ENCODE data around the gene PHOX2A. TPM values are rescaled to one million over a fixed set of nuclear protein-coding genes. Genes with fewer than 3 reads are reported as not detected.

PHOX2A gene
- total RNA-seq, 1 experiment from 2014 or later: 1.6 TPM

GRCh38 chr11:72243173-72244059, 560 bp downstream of the PHOX2A start:
- DNase-seq (ENCODE audit: low spot score) (peak; percentile 49), ATAC-seq (no peak)
- H3K4me3 Mint-ChIP-seq: peak overlapping the region; percentile 74
- H3K4me1 Mint-ChIP-seq: peaks cover 39% of the 10 kb centered on the region
- H3K36me3 Mint-ChIP-seq: no peaks in the 10 kb centered on the region
- TF ChIP-seq TEAD4 (CRISPR knock-in tag; IDR thresholded peaks at IDR 0.05): no peak
- TF ChIP-seq JAZF1 (CRISPR knock-in tag; IDR thresholded peaks at IDR 0.05): no peak
- no peak for TF ChIP-seq PREB (CRISPR knock-in tag; IDR thresholded peaks at IDR 0.05; ENCODE audit: borderline replicate concordance)
- no peak for TF ChIP-seq ESRRA (CRISPR knock-in tag; IDR thresholded peaks at IDR 0.05; ENCODE audit: borderline replicate concordance)
- no peak for TF ChIP-seq GTF2I (CRISPR knock-in tag; conservative IDR thresholded peaks at IDR 0.05)
- TF ChIP-seq ZNF425 (CRISPR knock-in tag; conservative IDR thresholded peaks at IDR 0.05): no peak
- no peak for TF ChIP-seq TP53 (CRISPR knock-in tag; IDR thresholded peaks at IDR 0.05)
- no peak for TF ChIP-seq HMGXB4 (CRISPR knock-in tag; IDR thresholded peaks at IDR 0.05)
- no peak for TF ChIP-seq ELF4 (CRISPR knock-in tag; IDR thresholded peaks at IDR 0.05; ENCODE audit: low read depth)
- TF ChIP-seq FOXJ3 (CRISPR knock-in tag; IDR thresholded peaks at IDR 0.05; ENCODE audit: borderline replicate concordance): no peak
- no peak overlapping the region for H3K27ac Mint-ChIP-seq
- no peaks in the 10 kb centered on the region for H3K9me3 Mint-ChIP-seq
- H3K27me3 Mint-ChIP-seq (ENCODE audit: low read depth): peaks cover 51% of the 10 kb centered on the region
- POLR2A ChIA-PET: no interaction called here
- CTCF ChIA-PET: interaction anchor here (1.0 to 7.5 kb wide), 6 partner anchors 20 to 228 kb away, joined by 3 to 89 read pairs (median 6); partner anchors contain the start of gene CLPB

GRCh38 chr11:72242141-72242540, 1.8 kb downstream of the PHOX2A start:
- Mint-ChIP-seq H3K36me3 (no peaks in the 10 kb centered on the region), H3K4me1 (peaks cover 41% of the 10 kb centered on the region), H3K4me3 (0 out of 2 replicates have a peak overlapping the region, but pooled peaks have one; percentile 7), H3K9me3 (no peaks in the 10 kb centered on the region), H3K27me3 (ENCODE audit: low read depth) (peaks cover 54% of the 10 kb centered on the region), H3K27ac (no peak overlapping the region)
- POLR2A ChIA-PET: no interaction called here
- ATAC-seq: no peak
- CTCF ChIA-PET: interaction anchor here (3.1 to 7.5 kb wide), 2 partner anchors 172 to 191 kb away, joined by 18 to 89 read pairs; partner anchors contain the start of gene CLPB
- no peak for DNase-seq (ENCODE audit: low spot score)
- no peak for TF ChIP-seq SMAD4 (CRISPR knock-in tag; IDR thresholded peaks at IDR 0.05)
- TF ChIP-seq STAT6 (CRISPR knock-in tag; conservative IDR thresholded peaks at IDR 0.05; ENCODE audit: low read depth): no peak
- TF ChIP-seq RORB (CRISPR knock-in tag; IDR thresholded peaks at IDR 0.05): no peak
- no peak for TF ChIP-seq FOXJ3 (CRISPR knock-in tag; IDR thresholded peaks at IDR 0.05; ENCODE audit: borderline replicate concordance)
- no peak for TF ChIP-seq ZNF317 (CRISPR knock-in tag; IDR thresholded peaks at IDR 0.05; ENCODE audit: borderline replicate concordance, low read depth)
- TF ChIP-seq MYBL2 (CRISPR knock-in tag; IDR thresholded peaks at IDR 0.05): no peak
- TF ChIP-seq ZNF121 (CRISPR knock-in tag; IDR thresholded peaks at IDR 0.05): no peak
- TF ChIP-seq E2F5 (CRISPR knock-in tag; IDR thresholded peaks at IDR 0.05): no peak
- TF ChIP-seq E2F4 (CRISPR knock-in tag; IDR thresholded peaks at IDR 0.05; ENCODE audit: borderline replicate concordance, low read depth): no peak
- no peak for TF ChIP-seq ELF4 (CRISPR knock-in tag; IDR thresholded peaks at IDR 0.05; ENCODE audit: low read depth)
- TF ChIP-seq HMGA2 (CRISPR knock-in tag; IDR thresholded peaks at IDR 0.05): no peak
- no peak for TF ChIP-seq CDX4 (CRISPR knock-in tag; IDR thresholded peaks at IDR 0.05; ENCODE audit: borderline replicate concordance)

All from WTC11 (cell line).